ENCODE measurements around the gene LIFR.

The LIFR gene

GRCh38 chr5:38441453-38442246 lies 114.8 kb downstream of the LIFR start:
- peak; percentile 94 for DNase-seq (ENCODE audit: low spot score)

DNA sequence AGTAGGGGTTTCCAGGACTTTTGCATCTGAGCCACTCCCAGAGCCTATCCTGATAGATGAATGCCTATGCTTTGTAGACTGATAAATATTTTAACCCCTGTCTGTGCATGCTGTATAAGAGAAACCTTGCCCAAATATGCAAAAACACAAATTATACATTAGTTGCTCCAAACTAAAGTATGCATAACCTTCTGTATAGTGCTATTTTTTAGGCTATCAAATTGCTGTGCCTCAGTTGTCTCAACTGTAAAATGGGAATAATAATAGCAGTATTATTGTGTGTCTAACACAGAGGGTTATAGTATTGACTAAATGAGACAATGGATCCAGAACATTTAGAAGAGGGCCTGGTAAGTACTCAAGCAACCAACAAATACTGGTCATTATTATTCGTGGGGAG lies 117.7 kb downstream of the LIFR start:
- no peak for DNase-seq (ENCODE audit: low spot score)

- DNase-seq (ENCODE audit: low spot score), result no peak
Measured at GRCh38 chr5:38434966-38435705, 121.3 kb downstream of the LIFR start.

DNA sequence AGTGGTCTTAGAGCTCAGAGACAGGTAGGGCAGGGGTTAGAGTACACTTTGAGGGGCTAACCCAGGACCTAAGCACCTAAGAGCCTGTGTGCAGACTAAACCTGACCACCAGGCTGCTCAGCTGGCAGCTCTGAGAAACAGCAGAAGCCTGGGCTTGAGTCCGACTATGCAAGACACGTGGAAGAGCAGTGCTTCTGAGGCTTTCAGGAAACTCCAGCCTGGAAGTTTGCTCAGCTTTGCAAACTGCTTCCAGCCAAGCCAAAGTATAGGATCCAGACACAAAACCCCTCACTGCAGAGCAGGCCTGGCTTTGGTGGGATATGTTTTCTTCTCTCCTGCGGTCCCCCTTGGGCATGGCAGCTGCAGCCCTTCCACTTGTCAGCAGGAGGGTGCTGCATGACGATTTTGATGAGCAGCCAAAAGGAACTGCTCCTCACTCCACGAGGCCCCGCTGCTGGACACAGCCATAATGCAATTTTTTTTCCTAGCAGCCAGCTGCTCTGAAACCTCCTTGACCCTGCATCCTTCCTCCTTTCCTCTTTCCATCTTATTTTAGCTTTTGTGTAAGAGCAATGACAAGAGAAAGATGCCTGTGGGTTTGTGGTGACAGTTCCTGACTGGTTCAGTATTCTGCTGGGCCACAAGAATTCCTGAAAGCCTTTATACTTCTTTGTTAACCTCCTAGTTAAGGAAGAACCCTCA lies 123.1 kb downstream of the LIFR start:
- no peak for DNase-seq (ENCODE audit: low spot score)

DNA sequence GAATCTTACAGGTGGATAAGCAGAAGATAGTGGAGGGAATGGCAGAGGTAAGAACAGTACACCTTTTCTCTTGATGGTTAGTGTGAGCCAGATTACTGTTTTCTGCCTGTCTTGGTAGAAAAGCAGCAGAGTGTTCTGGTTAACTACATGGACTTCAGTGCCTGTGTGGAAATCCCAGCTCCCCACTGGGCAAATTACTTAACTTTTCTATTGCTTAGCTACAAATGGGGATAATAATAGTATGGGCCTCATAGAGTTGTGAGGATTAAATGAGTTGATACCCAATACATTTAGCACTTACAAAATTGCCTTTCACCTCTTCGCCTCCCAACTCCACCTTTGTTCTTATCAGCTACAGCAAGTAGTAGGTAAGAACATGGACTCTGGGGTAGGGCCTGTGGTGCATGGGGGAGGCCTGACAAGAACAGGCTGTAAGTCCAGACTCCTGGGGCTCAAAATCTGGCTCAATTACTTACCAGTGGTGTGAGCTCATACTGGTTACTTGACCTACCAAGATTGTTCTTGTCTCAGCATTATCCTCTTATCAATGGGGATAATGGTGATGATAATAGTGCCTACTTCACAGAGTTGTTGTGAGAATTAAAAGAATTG lies 125.1 kb downstream of the LIFR start:
- DNase-seq (ENCODE audit: low spot score), result no peak

GRCh38 chr5:38426986-38427950 lies 129.2 kb downstream of the LIFR start:
- DNase-seq (ENCODE audit: low spot score), result no peak

DNA sequence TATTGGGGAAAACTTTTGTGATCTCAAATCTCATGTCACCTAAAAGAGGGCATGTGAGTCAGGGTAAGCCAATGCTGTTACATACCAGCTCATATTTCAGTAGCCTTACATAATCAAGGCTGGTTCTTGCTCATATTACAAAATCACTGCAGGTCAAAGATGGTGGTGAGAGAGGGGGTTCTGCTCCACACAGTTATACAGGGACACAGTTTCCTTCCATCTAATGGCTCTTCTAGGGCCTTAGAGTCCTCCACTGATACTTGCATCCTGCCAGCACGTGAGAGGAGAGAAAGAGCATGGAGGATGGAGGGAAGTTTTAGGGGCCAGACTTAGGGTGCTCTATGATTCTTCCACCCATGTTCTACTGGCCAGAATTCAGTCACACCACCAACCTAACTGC lies 130.0 kb downstream of the LIFR start:
- DNase-seq (ENCODE audit: low spot score), result no peak

Small RNAs within 50 kb of the gene (small RNA-seq; reads per million reads assigned to genes)
- gene AC091839.1 (0 to 0.04 reads per million in 2 experiments), gene MIR3650 (0 reads per million in 2 experiments)
